Calu3 (cell line): Measurements from ENCODE around the gene ETFDH. TPM values are rescaled to one million over a fixed set of nuclear protein-coding genes. Genes with fewer than 3 reads are reported as not detected.

Source experiments
- BruUV-seq: library from RNA; stranded (reverse); fragments of 400-500 nt; replicated peaks from 2 replicates; lab custom pipeline; 2021; lab: Mats Ljungman, UMichigan
- CTCF ChIA-PET: fragments of 300-600 bp; sonication (Branson Sonifier 250); formaldehyde crosslinking; loops from one replicate; lab custom pipeline; 2022; ENCODE audit warnings: antibody characterized with exemption; lab: Charles Lee
- DNase-seq: peaks from one replicate; pipeline ENCODE4 v3.0.0; 2022
- H3K27ac Mint-ChIP-seq: one replicate; pipeline ENCODE4 v1.8.0; 2022; ENCODE audit warnings: mixed read lengths; ENCODE audit not compliant: unreplicated experiment
- H3K27me3 Mint-ChIP-seq: one replicate; pipeline ENCODE4 v1.8.0; 2022; ENCODE audit warnings: mixed read lengths; ENCODE audit not compliant: unreplicated experiment
- H3K36me3 Mint-ChIP-seq: one replicate; pipeline ENCODE4 v1.8.0; 2022; ENCODE audit warnings: mild to moderate bottlenecking, moderate library complexity, mixed read lengths; ENCODE audit not compliant: insufficient read depth, unreplicated experiment
- H3K4me1 Mint-ChIP-seq: one replicate; pipeline ENCODE4 v1.8.0; 2022; ENCODE audit warnings: mild to moderate bottlenecking, low read depth, mixed read lengths; ENCODE audit not compliant: unreplicated experiment
- H3K4me3 Mint-ChIP-seq: one replicate; pipeline ENCODE4 v1.8.0; 2022; ENCODE audit warnings: mild to moderate bottlenecking, low read depth, moderate library complexity, mixed read lengths; ENCODE audit not compliant: unreplicated experiment
- H3K9me3 Mint-ChIP-seq: one replicate; pipeline ENCODE4 v1.8.0; 2022; ENCODE audit warnings: low read depth, mixed read lengths; ENCODE audit not compliant: unreplicated experiment
- CTCF ChIP-seq: fragments of 200-600 bp; IDR thresholded peaks from one replicate; pipeline ENCODE4 v1.8.0; 2022; ENCODE audit warnings: antibody characterized with exemption; ENCODE audit not compliant: unreplicated experiment
- intact Hi-C: fragments of 100-400 bp; cut with micrococcal nuclease; formaldehyde crosslinking; loops from one replicate; pipeline ENCODE4 v1.10.0; 2022; ENCODE audit not compliant: unreplicated experiment
- total RNA-seq: library from RNA; stranded (reverse); gene quantifications from 2 replicates; pipeline ENCODE4 v1.2.3, GENCODE V29; 2022

ETFDH gene
- total RNA-seq, 1 experiment from 2014 or later: 13.8 TPM

- intact Hi-C loops: no loop called here
- H3K36me3 Mint-ChIP-seq: no peaks in the 10 kb centered on the region
- H3K4me1 Mint-ChIP-seq: no peaks in the 10 kb centered on the region
- no peak for DNase-seq
- no peak overlapping the region for H3K27ac Mint-ChIP-seq
- H3K9me3 Mint-ChIP-seq: no peaks in the 10 kb centered on the region
- CTCF ChIA-PET: no interaction called here
- no peak overlapping the region for H3K4me3 Mint-ChIP-seq
- TF ChIP-seq CTCF: no peak
- H3K27me3 Mint-ChIP-seq: no peaks in the 10 kb centered on the region
- BruUV-seq: no TSS peak
Observed at GRCh38 chr4:158636619-158637018, 35.5 kb upstream of the ETFDH start.

GRCh38 chr4:158644356-158644755 lies 27.7 kb upstream of the ETFDH start:
- TF ChIP-seq CTCF: no peak
- CTCF ChIA-PET: no interaction called here
- no peak overlapping the region for H3K27ac Mint-ChIP-seq
- H3K4me3 Mint-ChIP-seq: no peak overlapping the region
- H3K9me3 Mint-ChIP-seq: no peaks in the 10 kb centered on the region
- H3K4me1 Mint-ChIP-seq: no peaks in the 10 kb centered on the region
- no peaks in the 10 kb centered on the region for H3K36me3 Mint-ChIP-seq
- no TSS peak for BruUV-seq
- DNase-seq: no peak
- H3K27me3 Mint-ChIP-seq: no peaks in the 10 kb centered on the region
- intact Hi-C loops: no loop called here

- no TSS peak for BruUV-seq
- CTCF ChIA-PET: no interaction called here
- no peaks in the 10 kb centered on the region for H3K4me1 Mint-ChIP-seq
- no peak for DNase-seq
- H3K9me3 Mint-ChIP-seq: no peaks in the 10 kb centered on the region
- no peaks in the 10 kb centered on the region for H3K27me3 Mint-ChIP-seq
- H3K36me3 Mint-ChIP-seq: no peaks in the 10 kb centered on the region
- no peak overlapping the region for H3K4me3 Mint-ChIP-seq
- intact Hi-C loops: no loop called here
- TF ChIP-seq CTCF: no peak
- no peak overlapping the region for H3K27ac Mint-ChIP-seq
Observed at GRCh38 chr4:158644760-158645159, 27.3 kb upstream of the ETFDH start.

GRCh38 chr4:158649111-158649680 lies 22.9 kb upstream of the ETFDH start:
- BruUV-seq: no TSS peak
- no peak for DNase-seq
- Mint-ChIP-seq H3K27me3 (no peaks in the 10 kb centered on the region), H3K27ac (no peak overlapping the region), H3K36me3 (no peaks in the 10 kb centered on the region), H3K9me3 (no peaks in the 10 kb centered on the region), H3K4me1 (no peaks in the 10 kb centered on the region), H3K4me3 (no peak overlapping the region)
- TF ChIP-seq CTCF: no peak
- intact Hi-C loops: no loop called here
- CTCF ChIA-PET: no interaction called here
